Loucy (cell line): ENCODE data around the gene EDAR.
A peak's percentile ranks its signal among the peaks of the same experiment; 100 is the strongest.

Source experiments
- H2AFZ ChIP-seq: fragments of 200-600 bp; sonication (generic); 2 replicates; pipeline ENCODE4 v1.6.0; 2016; ENCODE audit warnings: antibody characterized with exemption, mild to moderate bottlenecking, low read length, moderate library complexity
- H3F3A ChIP-seq: fragments of 200-600 bp; 2 replicates; pipeline ENCODE4 v1.6.0; 2016; ENCODE audit warnings: antibody characterized with exemption, low read depth, mild to moderate bottlenecking
- H3K27me3 ChIP-seq: fragments of 200-600 bp; sonication (generic); 2 replicates; pipeline ENCODE4 v1.6.1; 2014; ENCODE audit warnings: low read length, mild to moderate bottlenecking; ENCODE audit not compliant: insufficient read depth, poor library complexity, severe bottlenecking
- H3K36me3 ChIP-seq: fragments of 200-600 bp; sonication (generic); 2 replicates; pipeline ENCODE4 v1.6.1; 2016; ENCODE audit warnings: low read length; ENCODE audit not compliant: insufficient read depth
- H3K4me1 ChIP-seq: fragments of 200-600 bp; sonication (generic); 2 replicates; pipeline ENCODE4 v1.5.1; 2014; ENCODE audit warnings: low read length, mild to moderate bottlenecking; ENCODE audit not compliant: insufficient read depth, poor library complexity, severe bottlenecking
- H3K4me2 ChIP-seq: fragments of 200-600 bp; sonication (generic); 2 replicates; pipeline ENCODE4 v1.6.0; 2014; ENCODE audit warnings: antibody characterized with exemption, low read length, low read depth, mild to moderate bottlenecking; ENCODE audit not compliant: poor library complexity, severe bottlenecking
- H3K4me3 ChIP-seq: fragments of 200-600 bp; sonication (generic); 2 replicates; pipeline ENCODE4 v1.5.1; 2014; ENCODE audit warnings: low read length, mild to moderate bottlenecking, mixed read lengths; ENCODE audit not compliant: poor library complexity, severe bottlenecking
- H3K79me2 ChIP-seq: fragments of 200-600 bp; sonication (generic); 2 replicates; pipeline ENCODE4 v1.6.1; 2014; ENCODE audit warnings: low read length; ENCODE audit not compliant: insufficient read depth
- H3K9ac ChIP-seq: fragments of 200-600 bp; sonication (generic); 2 replicates; pipeline ENCODE4 v1.6.0; 2014; ENCODE audit warnings: mild to moderate bottlenecking, low read depth, low read length, moderate library complexity; ENCODE audit not compliant: poor library complexity, severe bottlenecking
- H3K9me2 ChIP-seq: fragments of 200-600 bp; sonication (generic); replicated peaks from 2 replicates; pipeline ENCODE4 v1.6.1; 2016; ENCODE audit warnings: low read depth, low read length, mixed read lengths
- H3K9me3 ChIP-seq: fragments of 200-600 bp; sonication (generic); 2 replicates; pipeline ENCODE4 v1.6.1; 2014; ENCODE audit warnings: mild to moderate bottlenecking, antibody characterized with exemption, low read length, low read depth; ENCODE audit not compliant: insufficient read depth
- H4K20me1 ChIP-seq: fragments of 200-600 bp; sonication (generic); 2 replicates; pipeline ENCODE4 v1.6.0; 2014; ENCODE audit warnings: antibody characterized with exemption, low read length, mild to moderate bottlenecking; ENCODE audit not compliant: insufficient read depth, poor library complexity, severe bottlenecking
- CTCF ChIP-seq: fragments of 200-600 bp; sonication (generic); conservative IDR thresholded peaks from 2 replicates; pipeline ENCODE4 v1.5.1; 2014; ENCODE audit warnings: mild to moderate bottlenecking, antibody characterized with exemption, low read length
- EZH2phosphoT487 ChIP-seq: fragments of 200-600 bp; IDR thresholded peaks from 2 replicates; pipeline ENCODE4 v1.6.1; 2018; ENCODE audit warnings: antibody characterized with exemption, mild to moderate bottlenecking, moderate library complexity, borderline replicate concordance

Gene EDAR

GRCh38 chr2:109028738-109029489 is 39.9 kb upstream of the EDAR start:
- TF ChIP-seq CTCF (no peak), EZH2phosphoT487 (no peak)
- H3K9me3 ChIP-seq, result no peaks in the 10 kb centered on the region
- no peak overlapping the region for H3K4me2 ChIP-seq
- no peaks in the 10 kb centered on the region for H4K20me1 ChIP-seq
- peaks cover 31% of the 10 kb centered on the region for H3K4me1 ChIP-seq
- no peak overlapping the region for H3K4me3 ChIP-seq
- H3K27me3 ChIP-seq, result no peaks in the 10 kb centered on the region
- no peaks in the 10 kb centered on the region for H3K36me3 ChIP-seq
- no peaks in the 10 kb centered on the region for H3K79me2 ChIP-seq
- H2AFZ ChIP-seq, result no peak overlapping the region
- no peak overlapping the region for H3K9ac ChIP-seq
- no peaks in the 10 kb centered on the region for H3K9me2 ChIP-seq
- H3F3A ChIP-seq, result peaks cover 9% of the 10 kb centered on the region; the same call in 1 of the 2 replicates

DNA sequence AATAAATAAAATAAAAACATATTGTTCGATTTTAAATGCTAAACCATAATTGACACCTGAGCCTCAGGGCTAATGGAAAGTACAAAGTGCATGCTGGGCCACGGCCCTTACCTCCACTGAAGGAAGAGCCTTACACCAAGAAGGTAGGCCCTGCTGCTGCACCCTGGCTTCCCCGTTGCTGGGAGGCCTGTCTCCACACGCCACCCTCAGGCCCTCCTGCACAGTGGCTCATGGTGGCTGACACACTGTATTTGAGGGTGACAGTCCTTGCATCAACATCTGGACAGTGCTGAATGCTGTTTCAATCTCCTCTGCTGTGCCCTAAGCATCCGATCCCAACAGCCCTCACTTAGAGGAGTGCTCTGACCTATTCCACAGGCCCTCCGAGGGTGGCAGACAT is 39.3 kb upstream of the EDAR start:
- no peaks in the 10 kb centered on the region for H3K9me2 ChIP-seq
- no peaks in the 10 kb centered on the region for H3K79me2 ChIP-seq
- H4K20me1 ChIP-seq, result no peaks in the 10 kb centered on the region
- no peak overlapping the region for H3K4me2 ChIP-seq
- H3K36me3 ChIP-seq, result no peaks in the 10 kb centered on the region
- no peak overlapping the region for H3K9ac ChIP-seq
- H3F3A ChIP-seq, result peaks cover 9% of the 10 kb centered on the region; the same call in 1 of the 2 replicates
- H3K4me3 ChIP-seq, result no peak overlapping the region
- H3K27me3 ChIP-seq, result no peaks in the 10 kb centered on the region
- H3K9me3 ChIP-seq, result no peaks in the 10 kb centered on the region
- peaks cover 28% of the 10 kb centered on the region for H3K4me1 ChIP-seq
- H2AFZ ChIP-seq, result no peak overlapping the region
- TF ChIP-seq CTCF (peak; percentile 39; the same call in 1 of the 2 replicates), EZH2phosphoT487 (no peak)

DNA sequence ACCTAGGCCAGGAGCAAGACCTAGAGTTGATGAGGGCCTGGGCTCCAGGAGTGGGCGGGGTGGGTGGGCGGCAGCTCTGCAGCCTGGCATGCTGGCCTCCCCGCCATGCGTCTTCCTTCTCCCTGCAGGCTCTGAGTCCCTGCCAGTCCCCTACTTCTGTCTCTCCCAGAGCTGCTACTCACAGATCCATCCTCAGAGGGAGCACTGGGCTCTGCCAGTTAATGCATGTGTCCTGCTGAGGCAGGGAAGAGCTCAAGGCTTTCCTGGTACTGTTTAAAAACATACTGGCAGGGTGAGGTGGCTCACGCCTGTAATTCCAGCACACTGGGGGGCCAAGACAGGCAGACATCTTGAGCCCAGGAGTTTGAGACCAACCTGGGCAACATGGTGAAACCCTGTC is 38.7 kb upstream of the EDAR start:
- H3K9ac ChIP-seq, result no peak overlapping the region
- no peak overlapping the region for H3K4me3 ChIP-seq
- no peaks in the 10 kb centered on the region for H4K20me1 ChIP-seq
- H3K79me2 ChIP-seq, result no peaks in the 10 kb centered on the region
- H3K4me2 ChIP-seq, result no peak overlapping the region
- H3K9me2 ChIP-seq, result no peaks in the 10 kb centered on the region
- peaks cover 23% of the 10 kb centered on the region for H3K4me1 ChIP-seq
- TF ChIP-seq CTCF, result no peak
- no peak for TF ChIP-seq EZH2phosphoT487
- no peaks in the 10 kb centered on the region for H3K36me3 ChIP-seq
- H3F3A ChIP-seq, result peaks cover 8% of the 10 kb centered on the region; the same call in 1 of the 2 replicates
- H2AFZ ChIP-seq, result no peak overlapping the region
- no peaks in the 10 kb centered on the region for H3K9me3 ChIP-seq
- no peaks in the 10 kb centered on the region for H3K27me3 ChIP-seq
